ENCODE measurements around the gene CIT.

- TF ChIP-seq YY1 (IDR thresholded peaks at IDR 0.05; ENCODE audit: insufficient read depth, insufficient read length) (no peak), ZNF274 (IDR thresholded peaks at IDR 0.05; ENCODE audit: low read depth, low read length) (no peak)
These were observed 118.9 kb downstream of the CIT start for GRCh38 chr12:119758234-119758633.
